Lung (tissue), 12 donors: ENCODE measurements around the gene COA7. TPM values are rescaled to one million over a fixed set of nuclear protein-coding genes. Genes with fewer than 3 reads are reported as not detected.

ENCODE experiments used
- ATAC-seq: fragments of 200-7000 bp; cut with Tn5 transposase; one replicate; pipeline ENCODE4 v1.9.1; 2020; ENCODE audit warnings: moderate number of reproducible peaks; ENCODE audit not compliant: insufficient read depth, low FRiP score
- DNase-seq, 3 donors: peaks; one replicate each; pipeline ENCODE4 v3.0.0-alpha.2; 2013 to 2017
- H3K27ac ChIP-seq, 2 donors: one replicate each; pipeline ENCODE4 v1.5.1; 2013; ENCODE audit warnings: mild to moderate bottlenecking in 2 of 2, moderate library complexity in 2 of 2, control low read depth in 1 of 2, inconsistent platforms in 1 of 2, low read depth in 1 of 2, low read length in 1 of 2
- H3K27me3 ChIP-seq, 3 donors: one replicate each; pipeline ENCODE4 v1.5.1; 2013; ENCODE audit warnings: low read length in 2 of 3; ENCODE audit not compliant: control insufficient read depth in 3 of 3, insufficient read depth in 3 of 3
- H3K36me3 ChIP-seq, 4 donors: one replicate each; pipeline ENCODE4 v1.5.1; 2013; ENCODE audit warnings: low read length in 4 of 4, mild to moderate bottlenecking in 1 of 4, moderate library complexity in 1 of 4; ENCODE audit not compliant: control insufficient read depth in 4 of 4, insufficient read depth in 4 of 4
- H3K4me1 ChIP-seq, 5 donors: one replicate each; pipeline ENCODE4 v1.5.1; 2013; ENCODE audit warnings: low read length in 5 of 5, mild to moderate bottlenecking in 2 of 5, moderate library complexity in 1 of 5; ENCODE audit not compliant: control insufficient read depth in 5 of 5, insufficient read depth in 5 of 5
- H3K4me3 ChIP-seq: one replicate; pipeline ENCODE4 v1.5.1; 2013; ENCODE audit warnings: mild to moderate bottlenecking, control low read depth, moderate library complexity
- H3K9ac ChIP-seq, 2 donors: one replicate each; pipeline ENCODE4 v1.5.1; 2013; ENCODE audit warnings: low read length in 2 of 2, control low read depth in 1 of 2; ENCODE audit not compliant: insufficient read depth in 1 of 2
- H3K9me3 ChIP-seq, 4 donors: one replicate each; pipeline ENCODE4 v1.5.1; 2013; ENCODE audit warnings: low read length in 3 of 4, mild to moderate bottlenecking in 1 of 4, moderate library complexity in 1 of 4; ENCODE audit not compliant: control insufficient read depth in 4 of 4, insufficient read depth in 3 of 4
- CTCF ChIP-seq: IDR thresholded peaks from 2 replicates; pipeline ENCODE4 v1.5.1; 2012; ENCODE audit warnings: mild to moderate bottlenecking; ENCODE audit errors: control extremely low read depth, extremely low read depth
- WGBS, 2 donors: extraction: QIAGEN DNeasy Blood & Tissue Kit; methylation state at CpG; one replicate each; pipeline ENCODE4 v1.1.7; 2013; 5-methylcytosine and 5-hydroxymethylcytosine counted together
- polyA plus RNA-seq, 2 donors: library from polyadenylated mRNA; stranded (reverse); fragments of 200-250 nt; gene quantifications; one replicate each; pipeline ENCODE4 v1.2.1, GENCODE V29; 2013
- total RNA-seq, 2 donors: library from RNA; depleted of rRNA in 1 of 2; stranded (reverse); fragments of >200 nt in 1 of 2; gene quantifications; one replicate each; pipeline ENCODE4 v1.2.1, GENCODE V29; 2014 to 2021
- donor health status: control.
- donor health status: control.
- donor health status: Bipolar disorder and iron deficiency.
- donor health status: healthy.
- donor health status: DM: yes; HTN: yes; CAD: no.

COA7 gene
- total and polyA plus RNA-seq, 4 donors: 4.8 to 20.4 (median 8.5) TPM

GRCh38 chr1:52684545-52684944 lies 13.6 kb downstream of the COA7 start:
- Histone ChIP-seq H3K4me3 (no peak overlapping the region), H3K9me3 (no peaks in the 10 kb centered on the region), H3K9ac (no peak overlapping the region), H3K36me3 (peaks cover 5 to 25% (median 10%) of the 10 kb centered on the region in 4 donors), H3K27ac (no peak overlapping the region), H3K4me1 (no peaks in the 10 kb centered on the region), H3K27me3 (no peaks in the 10 kb centered on the region)
- TF ChIP-seq CTCF: no peak
- 91 to 96% methylated on average over 1 of the region's 1 CpG for WGBS, 2 donors
- DNase-seq (no peak), ATAC-seq (no peak)

- H3K27me3 ChIP-seq: no peaks in the 10 kb centered on the region
- no peak overlapping the region for H3K9ac ChIP-seq
- peaks cover 5 to 23% (median 9%) of the 10 kb centered on the region in 4 donors for H3K36me3 ChIP-seq
- whole genome bisulfite sequencing, 2 donors: 92 to 93% methylated on average over 4 of the region's 4 CpGs
- no peak overlapping the region for H3K4me3 ChIP-seq
- TF ChIP-seq CTCF: no peak
- no peaks in the 10 kb centered on the region for H3K9me3 ChIP-seq
- no peaks in the 10 kb centered on the region for H3K4me1 ChIP-seq
- no peak for DNase-seq
- no peak overlapping the region for H3K27ac ChIP-seq
- no peak for ATAC-seq
These were observed 14.7 kb downstream of the COA7 start for GRCh38 chr1:52683367-52683940.

GRCh38 chr1:52681136-52681535 lies 17.0 kb downstream of the COA7 start:
- Histone ChIP-seq H3K27me3 (no peaks in the 10 kb centered on the region), H3K9ac (no peak overlapping the region), H3K9me3 (no peaks in the 10 kb centered on the region), H3K36me3 (peaks cover 0 to 4% (median under 1%) of the 10 kb centered on the region in 4 donors), H3K4me3 (no peak overlapping the region), H3K27ac (no peak overlapping the region), H3K4me1 (peaks cover 0 to 6% (median 0%) of the 10 kb centered on the region in 5 donors)
- ATAC-seq (no peak), DNase-seq (no peak)
- WGBS, 2 donors: 92 to 93% methylated on average over 4 of the region's 4 CpGs
- no peak for TF ChIP-seq CTCF

- H3K4me3 ChIP-seq: no peak overlapping the region
- TF ChIP-seq CTCF: no peak
- 89 to 92% methylated on average over 3 of the region's 3 CpGs for WGBS, 2 donors
- no peak for DNase-seq
- no peak for ATAC-seq
- peaks cover 0 to 6% (median 0%) of the 10 kb centered on the region in 5 donors for H3K4me1 ChIP-seq
- H3K9me3 ChIP-seq: no peaks in the 10 kb centered on the region
- H3K27ac ChIP-seq: no peak overlapping the region
- H3K36me3 ChIP-seq: peaks cover 0 to 4% (median under 1%) of the 10 kb centered on the region in 4 donors
- H3K27me3 ChIP-seq: no peaks in the 10 kb centered on the region
- no peak overlapping the region for H3K9ac ChIP-seq
These were observed 17.8 kb downstream of the COA7 start for GRCh38 chr1:52680353-52680752.
